HG03025 (cell line): ENCODE results near the gene ASB16.

Source experiments
- ATAC-seq: cut with Tn5 transposase; IDR thresholded peaks from one replicate; pipeline ENCODE4 v1.9.1; 2021; ENCODE audit warnings: mild to moderate bottlenecking, moderate library complexity; ENCODE audit not compliant: unreplicated experiment, low FRiP score

The ASB16 gene

DNA sequence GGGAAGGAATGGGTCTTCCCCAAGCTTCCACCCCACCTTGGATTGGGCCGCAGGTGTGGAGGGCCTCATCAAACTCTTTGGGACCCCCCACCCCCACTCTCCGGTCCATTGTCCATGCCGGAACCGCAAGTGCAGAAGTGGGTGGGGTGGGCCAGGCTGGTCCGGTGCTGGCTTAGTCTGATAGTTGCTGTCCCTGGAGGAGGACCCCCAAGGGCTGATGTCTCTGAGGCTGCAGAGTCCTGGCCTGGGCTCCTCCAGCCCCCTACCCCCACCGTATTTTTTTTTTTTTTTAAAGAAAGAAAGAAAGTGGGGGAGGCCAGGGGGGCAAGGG lies 36.3 kb downstream of the ASB16 start:
- no peak for ATAC-seq

DNA sequence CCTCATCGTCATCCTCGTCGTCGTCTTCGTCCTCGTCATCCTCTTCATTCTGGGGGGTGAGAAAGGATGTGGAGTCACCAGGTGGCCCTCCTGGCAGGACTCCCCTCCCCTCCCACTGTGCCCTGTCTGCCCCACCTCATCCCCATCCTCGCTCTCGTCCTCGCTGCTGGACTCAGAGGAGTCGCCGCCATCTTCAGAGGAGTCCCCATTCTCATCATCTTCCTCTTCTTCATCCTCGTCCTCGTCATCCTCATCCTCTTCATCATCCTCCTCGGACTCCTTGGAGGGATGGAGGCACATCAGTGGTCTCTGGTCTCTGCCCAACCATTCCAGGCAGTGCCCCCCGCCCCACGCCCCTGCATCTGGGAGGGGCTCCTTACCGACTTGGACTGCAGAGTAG lies 36.8 kb downstream of the ASB16 start:
- no peak for ATAC-seq

- no peak for ATAC-seq
Observed at GRCh38 chr17:44207743-44208142, 37.2 kb downstream of the ASB16 start.

- ATAC-seq, result no peak
Observed at GRCh38 chr17:44209786-44210341, 39.4 kb downstream of the ASB16 start.

GRCh38 chr17:44210342-44211192 lies 40.1 kb downstream of the ASB16 start:
- peak; percentile 72 for ATAC-seq

DNA sequence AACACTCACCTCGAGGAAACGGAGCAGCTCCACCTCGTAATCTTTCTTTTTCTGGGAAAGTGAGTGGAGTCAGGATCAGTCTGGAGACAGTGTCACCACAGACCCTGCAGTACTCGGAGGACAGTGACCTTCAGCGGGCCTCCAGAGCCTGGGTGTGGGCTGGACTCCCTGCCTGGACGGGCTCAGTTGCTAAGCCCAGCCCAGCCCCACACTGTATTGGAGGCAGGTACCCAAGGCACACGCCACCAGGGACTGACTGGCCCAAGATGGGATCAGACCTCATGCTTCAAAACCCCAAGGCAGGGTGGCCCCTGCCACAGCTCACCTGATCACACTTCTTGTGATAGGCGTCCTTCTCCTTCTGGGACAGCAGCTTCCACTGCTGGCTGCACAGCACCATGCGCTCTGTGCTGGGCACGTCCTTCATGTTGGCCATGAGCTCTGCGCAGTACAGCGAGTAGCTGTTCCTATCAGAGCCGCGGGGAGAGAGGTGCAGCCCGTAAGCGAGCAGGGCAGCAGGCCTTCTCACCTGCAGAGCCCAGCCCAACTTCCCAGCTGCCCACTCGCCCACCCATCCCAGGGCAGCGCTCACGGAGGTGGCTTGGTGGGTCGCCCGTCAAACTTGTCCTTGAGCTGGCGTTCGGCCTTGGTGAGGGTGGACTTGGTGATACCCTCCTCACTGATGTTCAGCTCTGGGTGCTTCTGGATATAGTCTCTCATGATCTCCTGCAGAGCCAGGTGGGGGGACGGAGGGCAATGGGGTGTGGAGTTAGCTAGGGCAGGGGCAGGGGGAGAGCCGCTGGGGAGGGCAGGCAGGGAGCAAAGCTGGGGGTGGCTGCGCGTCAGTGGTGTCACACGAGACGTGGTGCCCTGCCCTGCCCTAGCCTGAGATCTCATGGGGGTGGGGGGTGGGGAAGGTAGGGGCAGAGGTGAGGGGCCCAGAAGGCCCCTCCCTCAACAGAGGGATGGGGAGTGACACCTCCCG lies 41.1 kb downstream of the ASB16 start:
- ATAC-seq, result no peak

DNA sequence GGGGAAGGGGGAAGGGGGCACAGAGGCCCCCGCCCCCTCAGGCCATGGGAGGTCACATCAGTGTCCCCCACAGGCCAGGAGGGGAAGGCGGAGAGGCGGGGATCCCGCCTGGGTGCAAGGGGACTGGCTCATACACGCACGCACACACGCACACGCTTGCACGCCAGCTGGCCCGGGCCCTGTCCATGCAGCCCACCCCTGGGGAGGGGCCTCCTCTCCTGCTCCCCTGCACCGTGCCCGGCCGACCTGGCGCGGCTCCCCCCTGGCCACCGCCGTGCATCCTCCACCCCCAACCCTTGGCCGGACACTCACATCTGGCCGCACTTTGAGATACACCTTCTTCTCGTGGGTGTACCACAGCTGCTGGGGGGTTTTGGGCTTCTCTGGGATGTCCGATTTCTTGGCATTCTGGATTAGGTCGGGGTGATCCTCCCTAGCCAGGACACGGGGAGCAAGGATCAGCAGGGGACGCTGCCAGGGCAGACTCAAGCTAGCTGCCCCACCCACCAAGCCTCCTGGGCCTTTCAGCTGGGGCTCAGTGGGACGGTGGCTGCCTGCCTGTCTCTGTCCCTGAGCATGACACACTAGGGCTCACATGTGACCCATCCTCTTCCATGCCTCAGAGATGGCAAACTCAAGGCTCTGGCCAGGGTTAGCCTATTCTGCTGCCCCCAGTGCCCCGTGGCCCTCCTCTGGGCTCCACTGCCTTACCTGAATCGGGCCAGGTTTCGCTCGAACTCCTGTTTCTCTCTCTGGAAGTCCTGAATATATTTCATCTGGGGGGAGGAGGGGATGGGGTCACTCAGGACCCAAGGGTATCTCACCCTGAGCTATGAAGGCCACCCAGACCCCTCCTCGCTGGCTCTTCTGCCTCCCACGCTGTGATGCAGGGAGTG lies 42.3 kb downstream of the ASB16 start:
- ATAC-seq, result no peak

DNA sequence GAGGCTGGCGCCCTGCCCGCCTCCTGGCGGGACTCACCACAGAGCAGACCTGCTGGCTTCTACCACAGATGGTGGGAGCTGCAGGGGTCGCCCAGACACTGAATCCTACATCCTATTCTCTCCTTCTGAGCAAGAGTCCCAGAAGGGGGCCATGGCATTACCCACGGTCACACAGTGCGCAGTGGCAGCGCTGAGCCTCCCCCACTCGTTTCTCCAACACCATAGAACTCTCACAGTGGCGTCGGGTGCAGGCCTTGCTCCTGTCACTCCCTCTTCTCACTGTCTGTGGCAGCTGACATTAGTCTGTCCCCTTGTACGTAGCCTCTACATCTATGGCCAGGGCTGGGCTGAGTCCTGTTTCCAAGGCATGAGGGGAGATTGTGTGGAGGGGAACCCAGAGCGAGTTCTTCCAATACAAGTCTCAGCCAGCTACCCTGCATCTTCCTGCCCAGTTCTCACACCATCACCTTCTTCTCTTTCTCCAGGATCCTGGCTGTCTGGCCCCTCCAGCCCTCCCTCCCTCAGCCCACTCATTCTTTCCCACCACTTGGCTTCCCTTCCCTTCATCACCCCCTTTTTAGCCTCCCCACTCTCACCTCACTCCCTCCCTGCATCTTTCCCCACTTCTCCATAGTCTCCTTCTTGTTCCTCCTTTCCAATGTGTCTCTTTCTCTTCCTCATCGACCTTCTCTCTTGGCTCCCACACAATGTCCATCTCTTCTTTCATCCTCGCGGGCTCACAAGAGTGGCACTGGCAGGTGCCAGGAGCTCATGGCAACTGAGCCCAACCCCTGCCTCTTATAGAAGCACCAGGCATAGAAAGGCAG lies 43.1 kb downstream of the ASB16 start:
- ATAC-seq, result no peak

- no peak for ATAC-seq
Observed at GRCh38 chr17:44214230-44214494, 43.7 kb downstream of the ASB16 start.

- no peak for ATAC-seq
Observed at GRCh38 chr17:44214896-44215295, 44.4 kb downstream of the ASB16 start.

GRCh38 chr17:44216173-44216572 lies 45.7 kb downstream of the ASB16 start:
- ATAC-seq, result no peak

GRCh38 chr17:44216694-44217093 lies 46.2 kb downstream of the ASB16 start:
- no peak for ATAC-seq

- no peak for ATAC-seq
Observed at GRCh38 chr17:44217738-44218343, 47.3 kb downstream of the ASB16 start.

DNA sequence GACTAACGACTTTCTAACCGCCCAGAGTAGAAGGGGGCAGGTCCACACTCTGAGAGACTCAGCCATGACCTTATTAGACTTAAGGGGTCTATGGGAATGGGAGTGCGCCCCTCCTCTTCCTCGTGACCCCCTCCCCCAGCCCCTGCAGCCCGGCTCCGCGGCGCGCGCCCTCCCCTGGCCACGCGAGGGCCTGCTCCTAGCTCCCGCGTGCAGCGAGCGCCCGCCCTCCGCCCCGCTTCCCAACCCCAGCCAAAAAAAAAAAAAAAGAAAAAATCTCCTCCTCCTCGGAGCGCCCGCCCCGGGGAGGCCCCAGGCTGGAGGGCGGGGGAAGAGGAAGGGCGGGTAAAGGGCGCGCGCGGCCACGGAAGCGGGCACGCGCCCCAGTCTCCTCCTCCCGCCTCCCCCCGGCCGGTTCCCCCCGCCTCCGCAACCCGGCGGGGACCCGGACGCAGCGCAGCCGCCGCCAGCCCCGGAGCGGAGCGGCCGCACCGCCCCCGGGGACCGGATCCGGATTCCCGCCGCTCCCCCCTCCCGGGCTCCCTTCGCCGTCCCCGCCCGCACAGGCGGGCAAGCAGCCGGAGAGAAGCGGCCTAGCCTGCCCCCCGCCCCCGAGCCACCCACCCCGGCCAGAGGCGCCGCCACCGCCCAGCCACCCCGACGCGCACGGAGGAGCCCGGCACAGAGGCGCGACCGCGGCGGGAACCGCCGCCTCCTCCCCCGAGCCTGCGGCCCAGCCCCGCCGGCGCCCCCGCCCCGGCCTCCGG lies 48.0 kb downstream of the ASB16 start:
- peak; percentile 39 for ATAC-seq

DNA sequence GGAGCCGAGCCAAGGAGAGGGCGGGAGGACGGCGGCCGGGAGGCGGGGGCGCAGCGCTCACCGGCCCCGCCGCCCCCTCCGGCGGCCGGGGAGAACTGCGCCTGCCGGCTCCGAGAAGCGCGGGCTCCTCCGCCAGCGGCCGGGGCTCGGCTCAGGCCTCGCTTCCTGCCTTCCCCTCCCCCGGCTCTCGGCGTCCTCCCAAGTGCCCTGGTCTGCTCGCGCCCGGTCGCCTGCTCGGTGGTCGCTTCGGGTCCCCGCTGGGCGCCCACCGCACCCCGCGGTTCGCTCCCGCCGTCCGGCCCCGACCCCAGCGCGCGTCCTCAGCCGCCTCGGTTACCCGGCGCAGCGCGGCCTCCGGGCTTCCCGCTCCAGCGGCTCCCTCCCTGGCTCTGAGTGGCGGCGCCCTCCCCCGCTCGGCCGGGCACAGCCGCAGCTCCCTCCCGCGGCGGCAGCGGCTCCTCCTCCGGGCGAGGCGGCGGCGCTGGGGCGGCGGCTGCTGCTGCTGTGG lies 48.7 kb downstream of the ASB16 start:
- peak; percentile 22 for ATAC-seq

DNA sequence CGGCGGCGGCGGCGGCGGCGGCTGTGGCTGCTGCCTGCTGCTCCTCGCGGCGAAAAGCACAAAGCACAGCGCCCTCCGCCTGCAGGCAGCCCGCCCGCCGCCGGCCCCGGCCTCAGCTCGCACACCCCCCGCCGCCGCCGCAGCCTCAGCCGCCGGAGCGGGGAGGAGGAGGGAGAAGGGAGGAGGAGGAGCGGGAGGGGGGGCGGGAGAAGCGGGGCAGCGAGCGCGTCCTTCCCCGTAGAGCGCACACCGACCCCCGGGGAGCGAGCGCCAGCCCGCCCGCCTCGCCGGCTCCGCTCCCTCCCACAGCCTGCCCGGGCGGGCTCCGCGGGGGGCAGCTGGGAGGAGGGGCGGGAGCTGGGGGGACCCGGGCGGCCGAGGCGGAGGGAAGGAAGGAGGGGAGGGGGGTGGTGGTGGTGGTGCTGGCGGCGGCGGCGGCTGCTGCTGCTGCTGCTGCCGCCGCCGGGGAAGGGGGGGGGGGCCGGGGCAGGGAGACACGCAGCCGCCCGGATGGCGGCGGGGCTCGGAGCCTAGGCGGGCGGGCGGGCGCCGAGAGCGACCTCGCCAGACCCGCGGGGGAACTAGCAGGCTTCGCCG lies 49.2 kb downstream of the ASB16 start, which contains the start of gene UBTF:
UBTF (minus strand) TSS at position 60 of the 597 bp plus-strand sequence. CDS start 1,446 bp downstream, outside the sequence.
- ATAC-seq, result peak; percentile 7

DNA sequence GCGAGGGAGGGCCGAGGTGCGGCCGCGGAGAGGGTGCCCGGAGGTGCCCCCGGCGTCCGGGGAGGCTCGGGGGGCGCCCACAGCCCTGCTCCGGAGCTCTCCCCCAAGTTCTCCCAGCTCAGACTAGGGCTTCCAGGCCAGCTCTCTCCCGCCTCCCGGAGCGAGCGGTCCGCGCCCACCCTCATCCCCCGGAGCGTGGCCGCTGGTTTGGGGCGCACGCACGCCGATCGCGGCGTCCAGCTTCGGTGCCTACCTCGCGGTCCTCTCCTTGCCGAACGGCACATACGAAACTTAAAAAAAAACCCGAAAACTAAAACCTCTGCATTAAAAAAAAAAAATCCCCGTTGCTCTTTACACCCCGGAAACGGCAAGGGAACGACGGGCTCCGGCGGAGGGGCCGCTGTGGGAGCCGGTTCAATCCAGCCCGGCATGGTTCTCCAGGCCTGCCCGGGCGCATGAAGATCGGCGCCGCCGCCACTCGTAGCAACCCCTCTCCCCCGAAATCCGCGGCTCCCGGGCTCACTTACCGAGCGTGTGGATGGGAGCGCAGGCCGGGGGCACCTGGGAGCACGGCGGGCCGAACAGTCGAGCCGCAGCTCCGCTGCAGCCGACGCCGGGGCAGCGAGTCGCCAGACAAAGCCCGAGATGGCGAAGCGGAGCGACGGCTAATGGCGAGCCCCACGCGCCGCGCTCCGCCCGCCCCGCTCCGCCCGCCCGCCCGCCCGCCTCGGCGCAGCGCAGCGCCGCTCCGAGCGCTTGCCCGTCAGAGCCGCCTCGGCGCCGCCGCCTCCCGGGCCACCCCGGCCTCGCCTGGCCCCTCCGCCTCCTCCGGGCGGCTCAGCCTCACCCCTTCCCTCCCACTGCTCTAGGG lies 49.9 kb downstream of the ASB16 start:
- peak; percentile 6 for ATAC-seq
